ENCODE data around the gene NNMT.

DNA sequence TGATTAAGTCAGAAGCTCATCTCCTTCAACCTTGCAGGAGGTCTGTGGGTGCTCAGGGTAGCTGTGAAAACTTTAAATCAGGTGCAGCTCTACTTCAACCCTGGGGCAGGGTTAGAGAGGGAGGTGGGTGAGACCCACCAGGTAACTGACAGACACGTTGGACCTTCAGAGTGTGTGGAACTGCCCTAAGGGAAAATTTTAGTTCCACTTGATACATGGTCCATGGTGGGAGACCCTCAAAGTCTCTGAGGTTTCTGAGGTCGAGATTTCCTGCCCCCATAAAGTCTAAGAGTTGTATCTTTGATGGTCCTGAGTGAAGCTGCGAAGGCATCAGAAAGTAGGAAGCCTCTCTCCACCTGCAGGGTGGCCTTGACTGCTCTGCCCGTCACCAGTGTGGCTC lies 23.9 kb upstream of the NNMT start:
- TF ChIP-seq, protein P1, sequence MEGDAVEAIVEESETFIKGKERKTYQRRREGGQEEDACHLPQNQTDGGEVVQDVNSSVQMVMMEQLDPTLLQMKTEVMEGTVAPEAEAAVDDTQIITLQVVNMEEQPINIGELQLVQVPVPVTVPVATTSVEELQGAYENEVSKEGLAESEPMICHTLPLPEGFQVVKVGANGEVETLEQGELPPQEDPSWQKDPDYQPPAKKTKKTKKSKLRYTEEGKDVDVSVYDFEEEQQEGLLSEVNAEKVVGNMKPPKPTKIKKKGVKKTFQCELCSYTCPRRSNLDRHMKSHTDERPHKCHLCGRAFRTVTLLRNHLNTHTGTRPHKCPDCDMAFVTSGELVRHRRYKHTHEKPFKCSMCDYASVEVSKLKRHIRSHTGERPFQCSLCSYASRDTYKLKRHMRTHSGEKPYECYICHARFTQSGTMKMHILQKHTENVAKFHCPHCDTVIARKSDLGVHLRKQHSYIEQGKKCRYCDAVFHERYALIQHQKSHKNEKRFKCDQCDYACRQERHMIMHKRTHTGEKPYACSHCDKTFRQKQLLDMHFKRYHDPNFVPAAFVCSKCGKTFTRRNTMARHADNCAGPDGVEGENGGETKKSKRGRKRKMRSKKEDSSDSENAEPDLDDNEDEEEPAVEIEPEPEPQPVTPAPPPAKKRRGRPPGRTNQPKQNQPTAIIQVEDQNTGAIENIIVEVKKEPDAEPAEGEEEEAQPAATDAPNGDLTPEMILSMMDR (IDR thresholded peaks at IDR 0.05; ENCODE audit: low read depth, low read length, poor library complexity, severe bottlenecking), result no peak
- TF ChIP-seq EZH2phosphoT487 (IDR thresholded peaks at IDR 0.05; ENCODE audit: borderline replicate concordance, low read length), result no peak
